Measurements from ENCODE around the gene ZDHHC8. TPM values are rescaled to one million over a fixed set of nuclear protein-coding genes. Genes with fewer than 3 reads are reported as not detected.

Gene ZDHHC8
- total and polyA plus RNA-seq, 12 donors, result 23.2 to 51.7 (median 37.5) TPM

GRCh38 chr22:20146777-20147176 lies 15.2 kb downstream of the ZDHHC8 start:
- no peaks in the 10 kb centered on the region for H3K4me1 ChIP-seq
- no peaks in the 10 kb centered on the region for H3K27me3 ChIP-seq
- H3K36me3 ChIP-seq, result peaks cover 0 to 41% (median 0%) of the 10 kb centered on the region in 9 donors
- whole genome bisulfite sequencing, 2 donors, result 83 to 87% methylated on average over 20 to 22 of the region's 22 CpGs
- H3K4me3 ChIP-seq, result no peak overlapping the region
- H3K9me3 ChIP-seq, result no peaks in the 10 kb centered on the region
- TF ChIP-seq CTCF (IDR thresholded peaks at IDR 0.05), result no peak
- no peak for ATAC-seq
- no peak overlapping the region for H3K27ac ChIP-seq
- DNase-seq, result no peak
- intact Hi-C loops (cut with DNase I), result no loop called here

DNA sequence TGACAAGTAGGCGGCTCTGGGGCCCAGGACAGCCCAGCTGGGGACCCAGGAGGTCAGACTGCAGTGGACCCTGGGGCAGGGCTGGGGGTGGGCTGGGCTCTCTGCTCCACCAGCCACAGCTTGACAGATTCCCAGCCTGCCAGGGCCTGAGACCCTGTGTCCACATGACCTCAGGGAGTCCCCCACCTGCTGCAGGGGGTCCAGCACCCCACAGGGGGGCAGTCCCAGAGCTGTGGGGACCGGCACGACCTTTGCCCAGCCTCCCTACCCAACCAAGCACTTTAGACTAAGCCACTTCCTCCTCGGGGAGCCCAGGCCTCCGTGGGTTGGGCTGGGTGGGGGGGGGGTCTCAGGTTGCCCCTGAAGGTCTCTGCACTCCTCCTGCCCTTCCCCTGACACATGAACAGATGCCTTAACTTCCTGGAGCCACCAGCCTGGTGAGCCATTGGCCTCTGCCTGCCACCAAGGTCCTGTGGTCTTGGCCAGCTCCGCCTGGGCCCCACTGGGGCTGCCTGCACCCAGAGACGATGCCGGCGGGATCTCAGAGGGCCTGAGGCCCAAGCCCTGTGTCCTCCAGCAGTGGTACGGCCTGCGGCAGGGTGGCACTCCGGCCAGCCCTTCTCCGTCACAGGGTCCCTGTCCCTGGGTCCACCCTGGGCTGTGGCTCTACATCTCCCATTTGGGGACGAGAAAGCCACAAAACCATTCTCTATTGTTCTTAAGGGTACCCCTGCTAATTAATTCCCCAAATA lies 15.8 kb downstream of the ZDHHC8 start:
- WGBS, 2 donors, result 81% methylated on average over 14 of the region's 14 CpGs
- TF ChIP-seq CTCF (IDR thresholded peaks at IDR 0.05), result no peak
- Histone ChIP-seq H3K4me1 (no peaks in the 10 kb centered on the region), H3K9me3 (no peaks in the 10 kb centered on the region), H3K27ac (no peak overlapping the region), H3K4me3 (no peak overlapping the region), H3K27me3 (no peaks in the 10 kb centered on the region), H3K36me3 (peaks cover 0 to 36% (median 0%) of the 10 kb centered on the region in 9 donors)
- intact Hi-C loops (cut with DNase I), result no loop called here
- DNase-seq (no peak), ATAC-seq (no peak)

DNA sequence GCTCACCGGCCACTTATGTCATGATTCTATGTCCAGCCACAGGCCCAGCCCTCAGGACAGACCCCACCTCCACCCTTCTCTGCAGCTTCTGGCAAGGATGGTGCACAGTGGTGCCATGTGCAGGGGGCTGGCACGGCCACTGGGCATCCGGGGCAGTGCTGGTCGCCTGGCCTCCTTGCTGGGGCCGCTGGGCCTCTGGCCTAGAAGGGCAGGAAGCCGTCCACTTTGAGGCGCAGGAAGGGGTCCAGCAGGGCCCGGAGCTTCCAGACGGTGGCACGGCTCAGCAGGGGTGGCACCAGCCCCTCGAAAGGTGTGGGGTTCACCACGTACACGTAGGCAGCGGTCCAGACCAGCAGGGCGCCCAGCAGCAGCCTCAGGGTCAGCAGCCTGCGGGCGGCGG lies 16.8 kb downstream of the ZDHHC8 start:
- Histone ChIP-seq H3K4me1 (no peaks in the 10 kb centered on the region), H3K27ac (no peak overlapping the region), H3K36me3 (peaks cover 0 to 28% (median 0%) of the 10 kb centered on the region in 9 donors), H3K27me3 (no peaks in the 10 kb centered on the region), H3K9me3 (no peaks in the 10 kb centered on the region), H3K4me3 (no peak overlapping the region)
- DNase-seq (no peak), ATAC-seq (no peak)
- TF ChIP-seq CTCF (IDR thresholded peaks at IDR 0.05), result no peak
- intact Hi-C loops (cut with DNase I), result no loop called here
- 86 to 89% methylated on average over 15 to 18 of the region's 18 CpGs for WGBS, 2 donors

GRCh38 chr22:20149257-20150250 lies 17.9 kb downstream of the ZDHHC8 start:
- ATAC-seq, result peak in 1 of 8 donors; percentile 28
- no peaks in the 10 kb centered on the region for H3K4me1 ChIP-seq
- DNase-seq, result no peak
- WGBS, 2 donors, result 78 to 79% methylated on average over 31 to 32 of the region's 32 CpGs
- H3K27ac ChIP-seq, result no peak overlapping the region
- H3K4me3 ChIP-seq, result no peak overlapping the region
- intact Hi-C loops (cut with DNase I), result loop anchor here in 1 of 10 donors (10.0 kb wide), 1 partner anchor 55 kb away; no protein-coding TSS in a partner anchor
- no peaks in the 10 kb centered on the region for H3K27me3 ChIP-seq
- H3K36me3 ChIP-seq, result peaks cover 0 to 17% (median 0%) of the 10 kb centered on the region in 9 donors
- TF ChIP-seq CTCF (IDR thresholded peaks at IDR 0.05), result no peak
- no peaks in the 10 kb centered on the region for H3K9me3 ChIP-seq
